Neural cell (in vitro differentiated cells): Measurements from ENCODE around the gene OR2L2. TPM values are rescaled to one million over a fixed set of nuclear protein-coding genes. Genes with fewer than 3 reads are reported as not detected.

Source experiments
- H2AFZ ChIP-seq: fragments of 200-600, 300-800 bp; sonication (generic), shearing (Covaris generic); 2 replicates; pipeline ENCODE4 v1.6.0; 2014; ENCODE audit warnings: low read depth, mild to moderate bottlenecking, antibody characterized with exemption, low read length, moderate library complexity
- H3F3A ChIP-seq: fragments of 200-600 bp; shearing (Covaris generic); 2 replicates; pipeline ENCODE4 v1.6.1; 2016; ENCODE audit warnings: mild to moderate bottlenecking, moderate library complexity, mixed read lengths, antibody characterized with exemption, low read length; ENCODE audit not compliant: insufficient read depth, poor library complexity, severe bottlenecking
- H3K27ac ChIP-seq: fragments of 200-600, 300-800 bp; sonication (generic), shearing (Covaris generic); 2 replicates; pipeline ENCODE4 v1.5.1; 2014; ENCODE audit warnings: mild to moderate bottlenecking, low read length, moderate library complexity
- H3K27me3 ChIP-seq: fragments of 300-800, 200-600 bp; sonication (generic), shearing (Covaris generic); 2 replicates; pipeline ENCODE4 v1.6.0; 2014; ENCODE audit warnings: mild to moderate bottlenecking, low read depth, low read length, moderate library complexity; ENCODE audit not compliant: insufficient read depth
- H3K36me3 ChIP-seq: fragments of 300-800, 200-600 bp; sonication (generic), shearing (Covaris generic); 2 replicates; pipeline ENCODE4 v1.5.1; 2014; ENCODE audit warnings: mild to moderate bottlenecking, antibody characterized with exemption, low read length, moderate library complexity; ENCODE audit not compliant: insufficient read depth
- H3K4me2 ChIP-seq: fragments of 300-800, 200-600 bp; sonication (generic), shearing (Covaris generic); 2 replicates; pipeline ENCODE4 v1.6.0; 2014; ENCODE audit warnings: mild to moderate bottlenecking, low read length
- H3K4me3 ChIP-seq: fragments of 300-800, 200-600 bp; sonication (generic), shearing (Covaris generic); 2 replicates; pipeline ENCODE4 v1.5.1; 2014; ENCODE audit warnings: mild to moderate bottlenecking, low read length, moderate library complexity
- H3K79me2 ChIP-seq: fragments of 200-600 bp; shearing (Covaris generic); replicated peaks from 2 replicates; pipeline ENCODE4 v1.6.0; 2014; ENCODE audit warnings: mild to moderate bottlenecking, low read length, moderate library complexity; ENCODE audit not compliant: insufficient read depth
- H3K9ac ChIP-seq: fragments of 300-800, 200-600 bp; sonication (generic), shearing (Covaris generic); 2 replicates; pipeline ENCODE4 v1.6.1; 2016; ENCODE audit warnings: mild to moderate bottlenecking, low read length, mixed read lengths
- H3K9me2 ChIP-seq: fragments of 200-600 bp; shearing (Covaris generic); 2 replicates; pipeline ENCODE4 v1.6.1; 2016; ENCODE audit warnings: mild to moderate bottlenecking, low read length, mixed read lengths; ENCODE audit not compliant: insufficient read depth
- H3K9me3 ChIP-seq: fragments of 200-600, 300-800 bp; sonication (generic), shearing (Covaris generic); 2 replicates; pipeline ENCODE4 v1.6.1; 2016; ENCODE audit warnings: mild to moderate bottlenecking, mixed run types, low read length, moderate library complexity, mixed read lengths
- H4K20me1 ChIP-seq: fragments of 200-600 bp; shearing (Covaris generic); 2 replicates; pipeline ENCODE4 v1.6.1; 2016; ENCODE audit warnings: mild to moderate bottlenecking, mixed run types; ENCODE audit not compliant: insufficient read depth
- EP300 ChIP-seq: fragments of 450-650 bp; conservative IDR thresholded peaks from 2 replicates; pipeline ENCODE4 v1.6.1; 2014; ENCODE audit warnings: antibody characterized with exemption, mild to moderate bottlenecking, moderate library complexity; ENCODE audit not compliant: poor library complexity, severe bottlenecking
- EZH2 ChIP-seq: fragments of 200-600, 300-800 bp; shearing (Covaris generic), sonication (generic); IDR thresholded peaks from 2 replicates; pipeline ENCODE4 v1.6.1; 2014; ENCODE audit warnings: antibody characterized with exemption, low read length, borderline replicate concordance, mild to moderate bottlenecking; ENCODE audit not compliant: insufficient read depth, poor library complexity, severe bottlenecking
- MXI1 ChIP-seq: fragments of 450-650 bp; conservative IDR thresholded peaks from 2 replicates; pipeline ENCODE4 v1.6.1; 2014; ENCODE audit warnings: antibody characterized with exemption, mild to moderate bottlenecking; ENCODE audit not compliant: poor library complexity, severe bottlenecking
- POLR2AphosphoS5 ChIP-seq: IDR thresholded peaks from 2 replicates; pipeline ENCODE4 v1.6.1; 2012
- RAD21 ChIP-seq: fragments of 450-650 bp; conservative IDR thresholded peaks from 2 replicates; pipeline ENCODE4 v1.6.1; 2014; ENCODE audit warnings: antibody characterized with exemption, mild to moderate bottlenecking, moderate library complexity
- REST ChIP-seq: IDR thresholded peaks from 2 replicates; pipeline ENCODE4 v1.6.1; 2012; ENCODE audit warnings: borderline replicate concordance
- SMC3 ChIP-seq: fragments of 450-650 bp; conservative IDR thresholded peaks from 2 replicates; pipeline ENCODE4 v1.6.1; 2014; ENCODE audit warnings: antibody characterized with exemption, mild to moderate bottlenecking, moderate library complexity; ENCODE audit not compliant: poor library complexity
- TAF1 ChIP-seq: IDR thresholded peaks from 2 replicates; pipeline ENCODE4 v1.6.1; 2012; ENCODE audit warnings: low read depth
- polyA minus RNA-seq: library from RNA; depleted of rRNA, polyadenylated mRNA; stranded (reverse); fragments of >200 nt; gene quantifications from 2 replicates; pipeline ENCODE4 v1.2.3, GENCODE V29; 2014
- polyA plus RNA-seq: library from polyadenylated mRNA; depleted of rRNA; stranded (reverse); fragments of >200 nt; gene quantifications from 2 replicates; pipeline ENCODE4 v1.2.3, GENCODE V29; 2014
- TF ChIP-seq, protein P1 (sequence below): fragments of 450-650 bp; IDR thresholded peaks from 2 replicates; pipeline ENCODE4 v1.5.1; 2014; ENCODE audit warnings: antibody characterized with exemption, mild to moderate bottlenecking, moderate library complexity; ENCODE audit not compliant: poor library complexity, severe bottlenecking

OR2L2 gene
- polyA plus RNA-seq, result 0.14 TPM in 1 of 2 replicates, not detected in the other
- 0.49 and 1.0 TPM in 2 replicates for polyA minus RNA-seq

DNA sequence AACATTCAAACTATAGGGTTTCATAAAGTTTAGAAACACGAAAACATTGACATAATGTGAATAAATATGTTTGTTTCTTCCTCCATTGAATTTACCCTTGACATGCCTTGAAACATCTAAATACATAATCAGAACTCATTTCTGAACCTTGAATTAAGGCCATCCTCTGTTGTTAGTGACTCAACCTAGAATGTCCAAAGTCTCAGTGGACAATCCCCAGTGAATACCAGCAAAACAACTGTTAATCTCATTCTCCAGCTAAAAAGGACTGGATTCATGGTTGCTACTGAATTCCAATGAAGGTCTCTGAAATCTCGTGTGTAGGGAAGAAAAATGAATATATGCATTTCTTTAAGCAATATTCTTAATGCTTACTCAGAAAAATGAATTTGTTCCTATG is at the start of gene OR2L2:
TSS of gene OR2L2 (plus strand) at position 301 of the 400 bp plus-strand sequence. CDS start 8,198 bp downstream, outside the sequence.
- Histone ChIP-seq H4K20me1 (no peaks in the 10 kb centered on the region), H3F3A (no peaks in the 10 kb centered on the region), H2AFZ (no peak within 1 kb of the TSS), H3K9me2 (no peaks in the 10 kb centered on the region), H3K36me3 (no peaks in the 10 kb centered on the region), H3K79me2 (no peaks in the 10 kb centered on the region), H3K9ac (no peak within 1 kb of the TSS), H3K4me3 (no peak within 1 kb of the TSS), H3K9me3 (no peaks in the 10 kb centered on the region), H3K27me3 (no peaks in the 10 kb centered on the region), H3K4me2 (no peak within 1 kb of the TSS), H3K27ac (no peak within 1 kb of the TSS)
- TF ChIP-seq TAF1, result no peak
- no peak for TF ChIP-seq POLR2AphosphoS5
- TF ChIP-seq, protein P1, sequence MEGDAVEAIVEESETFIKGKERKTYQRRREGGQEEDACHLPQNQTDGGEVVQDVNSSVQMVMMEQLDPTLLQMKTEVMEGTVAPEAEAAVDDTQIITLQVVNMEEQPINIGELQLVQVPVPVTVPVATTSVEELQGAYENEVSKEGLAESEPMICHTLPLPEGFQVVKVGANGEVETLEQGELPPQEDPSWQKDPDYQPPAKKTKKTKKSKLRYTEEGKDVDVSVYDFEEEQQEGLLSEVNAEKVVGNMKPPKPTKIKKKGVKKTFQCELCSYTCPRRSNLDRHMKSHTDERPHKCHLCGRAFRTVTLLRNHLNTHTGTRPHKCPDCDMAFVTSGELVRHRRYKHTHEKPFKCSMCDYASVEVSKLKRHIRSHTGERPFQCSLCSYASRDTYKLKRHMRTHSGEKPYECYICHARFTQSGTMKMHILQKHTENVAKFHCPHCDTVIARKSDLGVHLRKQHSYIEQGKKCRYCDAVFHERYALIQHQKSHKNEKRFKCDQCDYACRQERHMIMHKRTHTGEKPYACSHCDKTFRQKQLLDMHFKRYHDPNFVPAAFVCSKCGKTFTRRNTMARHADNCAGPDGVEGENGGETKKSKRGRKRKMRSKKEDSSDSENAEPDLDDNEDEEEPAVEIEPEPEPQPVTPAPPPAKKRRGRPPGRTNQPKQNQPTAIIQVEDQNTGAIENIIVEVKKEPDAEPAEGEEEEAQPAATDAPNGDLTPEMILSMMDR, result no peak
- TF ChIP-seq EZH2, result no peak
- no peak for TF ChIP-seq MXI1
- TF ChIP-seq REST, result no peak
- no peak for TF ChIP-seq SMC3
- no peak for TF ChIP-seq RAD21
- TF ChIP-seq EP300, result no peak

DNA sequence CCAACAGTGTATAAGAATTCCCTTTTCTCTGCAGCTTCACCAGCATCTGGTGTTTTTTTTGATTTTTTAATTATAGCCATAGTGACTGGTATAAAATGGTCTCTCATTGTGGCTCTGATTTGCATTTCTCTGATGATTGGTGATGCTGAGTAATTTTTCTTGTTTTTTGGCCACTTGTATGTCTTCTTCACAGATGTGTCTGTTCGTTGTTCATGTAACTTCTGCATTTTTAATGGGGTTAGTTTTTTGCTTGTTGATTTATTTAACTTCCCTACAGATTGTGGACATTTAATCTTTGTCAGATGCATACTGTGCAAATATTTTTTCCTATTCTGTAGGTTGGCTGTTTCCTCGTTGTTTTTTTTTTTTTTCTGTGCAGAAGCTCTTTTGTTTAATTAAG is 36.9 kb upstream of the OR2L2 start:
- no peak overlapping the region for H3K9ac ChIP-seq
- H3K9me3 ChIP-seq, result no peaks in the 10 kb centered on the region

More for the DNA sequence above, 36.9 kb upstream of the OR2L2 start:
- H3K79me2 ChIP-seq, result no peaks in the 10 kb centered on the region
- no peak for TF ChIP-seq RAD21
- no peak for TF ChIP-seq EP300
- no peak for TF ChIP-seq MXI1
- no peak for TF ChIP-seq TAF1
- TF ChIP-seq EZH2, result no peak
- TF ChIP-seq SMC3, result no peak
- no peaks in the 10 kb centered on the region for H3K36me3 ChIP-seq
- no peak overlapping the region for H3K27ac ChIP-seq
- no peak overlapping the region for H2AFZ ChIP-seq
- H3K4me3 ChIP-seq, result no peak overlapping the region
- no peaks in the 10 kb centered on the region for H3K27me3 ChIP-seq
- H3F3A ChIP-seq, result no peaks in the 10 kb centered on the region
- no peaks in the 10 kb centered on the region for H3K9me2 ChIP-seq
- no peaks in the 10 kb centered on the region for H4K20me1 ChIP-seq
- H3K4me2 ChIP-seq, result no peak overlapping the region
